K562 (cell line): ENCODE results near the gene MAP3K12. TPM values are rescaled to one million over a fixed set of nuclear protein-coding genes. Genes with fewer than 3 reads are reported as not detected.

Source experiments
- HDAC8 ChIP-seq: fragments of 450-650 bp; IDR thresholded peaks from 2 replicates; pipeline ENCODE4 v1.6.1; 2016; ENCODE audit warnings: mild to moderate bottlenecking, missing genetic modification characterization, moderate library complexity, missing compliant biosample characterization
- HINFP ChIP-seq: fragments of 450-650 bp; conservative IDR thresholded peaks from 2 replicates; pipeline ENCODE4 v1.6.1; 2016; ENCODE audit warnings: missing genetic modification characterization, low read depth, mild to moderate bottlenecking, control low read depth, missing compliant biosample characterization
- MBD1 ChIP-seq: fragments of 250-450 bp; sonication (Bioruptor Pico); IDR thresholded peaks from 2 replicates; pipeline ENCODE4 v1.8.0; 2022; ENCODE audit warnings: inconsistent platforms
- OTX1 ChIP-seq: fragments of 450-650 bp; formaldehyde crosslinking; IDR thresholded peaks from 2 replicates; pipeline ENCODE4 v1.4.0; 2022; ENCODE audit warnings: mild to moderate bottlenecking
- PHB2 ChIP-seq: fragments of 450-650 bp; IDR thresholded peaks from 2 replicates; pipeline ENCODE4 v1.6.1; 2017; ENCODE audit warnings: low read depth
- POLR2H ChIP-seq: IDR thresholded peaks from 2 replicates; pipeline ENCODE4 v1.6.1; 2016; ENCODE audit warnings: missing genetic modification characterization, low read depth, mild to moderate bottlenecking, control low read depth, missing compliant biosample characterization, moderate library complexity
- PRDM10 ChIP-seq: fragments of 450-650 bp; IDR thresholded peaks from 2 replicates; pipeline ENCODE4 v1.6.1; 2018; ENCODE audit not compliant: partially characterized antibody
- SPI1 ChIP-seq: IDR thresholded peaks from 2 replicates; pipeline ENCODE4 v1.6.1; 2011; ENCODE audit warnings: low read depth, low read length, control low read depth, borderline replicate concordance
- TRIM24 ChIP-seq, 2 experiments: fragments of 450-650 bp; IDR thresholded peaks; 2 replicates each; pipeline ENCODE4 v1.6.1; 2016
- ZBTB49 ChIP-seq: sonication (generic); formaldehyde crosslinking; IDR thresholded peaks from 2 replicates; pipeline ENCODE4 v1.8.0; 2022; ENCODE audit warnings: missing genetic modification reagents, mild to moderate bottlenecking, borderline replicate concordance
- ZBTB9 ChIP-seq: fragments of 450-650 bp; formaldehyde crosslinking; IDR thresholded peaks from 2 replicates; pipeline ENCODE4 v1.4.0; 2020; ENCODE audit warnings: mild to moderate bottlenecking, moderate library complexity
- polyA plus RNA-seq, 8 experiments: library from polyadenylated mRNA; depleted of rRNA in 4 of 8; stranded (reverse) in 5 of 8; unstranded in 3 of 8; fragments of >200 nt; fragmentation: Nextera tagmentation in 2 of 8; fragmentation: Illumina TruSeq in 1 of 8; extraction: Ambion mirVana in 2 of 8; extraction: Trizol in 1 of 8; gene quantifications; 2 replicates each; pipeline versions ENCODE4 v1.2.1 to v1.2.3, GENCODE V29; 2011 to 2014; ENCODE audit warnings: inconsistent platforms in 1 of 8, missing spikeins in 1 of 8
- total RNA-seq, 7 experiments: library from RNA; depleted of rRNA in 6 of 7; stranded (reverse); fragments of >200 nt in 6 of 7; fragmentation: Illumina TruSeq in 2 of 7; extraction: Trizol in 2 of 7; gene quantifications; 2 replicates each; pipeline versions ENCODE4 v1.2.1 to v1.2.3, GENCODE V29; 2011 to 2021; ENCODE audit warnings: low replicate concordance in 1 of 7
- TF ChIP-seq, protein P1 (sequence below): fragments of 200-800 bp; sonication (Bioruptor generic); IDR thresholded peaks from 2 replicates; pipeline ENCODE4 v1.6.1; 2017; ENCODE audit warnings: missing genetic modification characterization, missing compliant biosample characterization

Gene MAP3K12
- total and polyA plus RNA-seq, 9 of the 15 experiments (the other 6 are each of a cell fraction or from before 2014, with no cell fraction given), result 0.10 to 2.4 (median 1.6) TPM

- TF ChIP-seq ZBTB49 (CRISPR knock-in tag), result no peak
- TF ChIP-seq ZBTB9 (CRISPR knock-in tag), result peak; percentile 43; the same call in 1 of the 2 replicates
- TF ChIP-seq, protein P1, sequence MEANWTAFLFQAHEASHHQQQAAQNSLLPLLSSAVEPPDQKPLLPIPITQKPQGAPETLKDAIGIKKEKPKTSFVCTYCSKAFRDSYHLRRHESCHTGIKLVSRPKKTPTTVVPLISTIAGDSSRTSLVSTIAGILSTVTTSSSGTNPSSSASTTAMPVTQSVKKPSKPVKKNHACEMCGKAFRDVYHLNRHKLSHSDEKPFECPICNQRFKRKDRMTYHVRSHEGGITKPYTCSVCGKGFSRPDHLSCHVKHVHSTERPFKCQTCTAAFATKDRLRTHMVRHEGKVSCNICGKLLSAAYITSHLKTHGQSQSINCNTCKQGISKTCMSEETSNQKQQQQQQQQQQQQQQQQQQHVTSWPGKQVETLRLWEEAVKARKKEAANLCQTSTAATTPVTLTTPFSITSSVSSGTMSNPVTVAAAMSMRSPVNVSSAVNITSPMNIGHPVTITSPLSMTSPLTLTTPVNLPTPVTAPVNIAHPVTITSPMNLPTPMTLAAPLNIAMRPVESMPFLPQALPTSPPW (CRISPR knock-in tag), result peak; percentile 73
- 0 out of 2 replicates have a peak, but pooled peaks have one; percentile 44 for TF ChIP-seq OTX1 (CRISPR knock-in tag)
- no peak for TF ChIP-seq MBD1
- TF ChIP-seq PRDM10, result peak; percentile 61
- peak; percentile 96 for TF ChIP-seq POLR2H (tag)
- 0 out of 2 replicates have a peak, but pooled peaks have one; percentile 3 for TF ChIP-seq SPI1
- peak in 1 of 2 experiments; percentile 27; a peak in 1 of 4 replicates for TF ChIP-seq TRIM24 (IDR thresholded peaks at IDR 0.05)
- TF ChIP-seq PHB2, result 0 out of 2 replicates have a peak, but pooled peaks have one; percentile 17
- TF ChIP-seq HINFP, result peak; percentile 93
- TF ChIP-seq HDAC8 (tag), result 0 out of 2 replicates have a peak, but pooled peaks have one; percentile 55
These were observed 58.0 kb downstream of the MAP3K12 start, which contains the start of gene PRR13 (continued) for GRCh38 chr12:53441040-53441833.
